Stimulated activated CD4-positive, alpha-beta T cell treated with anti-CD3 and anti-CD28 coated beads, TNF-alpha, amount 100 ng/mL, for 4 hours (primary cell): ENCODE results near the gene DACT2.

Experiments used
- DNase-seq, 3 experiments: peaks; one replicate each; pipeline ENCODE4 v3.0.0-alpha.2; 2020; ENCODE audit warnings: low read depth in 3 of 3

The DACT2 gene

GRCh38 chr6:168264593-168265335 lies 54.8 kb downstream of the DACT2 start:
- DNase-seq, result no peak

GRCh38 chr6:168263351-168263905 lies 56.1 kb downstream of the DACT2 start:
- no peak for DNase-seq

- no peak for DNase-seq
These were observed 58.3 kb downstream of the DACT2 start for GRCh38 chr6:168261234-168261633.

- DNase-seq, result no peak
These were observed 59.1 kb downstream of the DACT2 start for GRCh38 chr6:168260420-168260987.

GRCh38 chr6:168258795-168259194 lies 60.8 kb downstream of the DACT2 start:
- DNase-seq, result no peak

- no peak for DNase-seq
These were observed 62.6 kb downstream of the DACT2 start for GRCh38 chr6:168256940-168257339.
